Measurements from ENCODE around the gene PHF14. TPM values are rescaled to one million over a fixed set of nuclear protein-coding genes. Genes with fewer than 3 reads are reported as not detected.
"Not testable (repeated sequence)": the region's sequence is repeated elsewhere in the genome, so short reads cannot be mapped to it uniquely, and the experiment has no call there.

Gene PHF14, protein sequence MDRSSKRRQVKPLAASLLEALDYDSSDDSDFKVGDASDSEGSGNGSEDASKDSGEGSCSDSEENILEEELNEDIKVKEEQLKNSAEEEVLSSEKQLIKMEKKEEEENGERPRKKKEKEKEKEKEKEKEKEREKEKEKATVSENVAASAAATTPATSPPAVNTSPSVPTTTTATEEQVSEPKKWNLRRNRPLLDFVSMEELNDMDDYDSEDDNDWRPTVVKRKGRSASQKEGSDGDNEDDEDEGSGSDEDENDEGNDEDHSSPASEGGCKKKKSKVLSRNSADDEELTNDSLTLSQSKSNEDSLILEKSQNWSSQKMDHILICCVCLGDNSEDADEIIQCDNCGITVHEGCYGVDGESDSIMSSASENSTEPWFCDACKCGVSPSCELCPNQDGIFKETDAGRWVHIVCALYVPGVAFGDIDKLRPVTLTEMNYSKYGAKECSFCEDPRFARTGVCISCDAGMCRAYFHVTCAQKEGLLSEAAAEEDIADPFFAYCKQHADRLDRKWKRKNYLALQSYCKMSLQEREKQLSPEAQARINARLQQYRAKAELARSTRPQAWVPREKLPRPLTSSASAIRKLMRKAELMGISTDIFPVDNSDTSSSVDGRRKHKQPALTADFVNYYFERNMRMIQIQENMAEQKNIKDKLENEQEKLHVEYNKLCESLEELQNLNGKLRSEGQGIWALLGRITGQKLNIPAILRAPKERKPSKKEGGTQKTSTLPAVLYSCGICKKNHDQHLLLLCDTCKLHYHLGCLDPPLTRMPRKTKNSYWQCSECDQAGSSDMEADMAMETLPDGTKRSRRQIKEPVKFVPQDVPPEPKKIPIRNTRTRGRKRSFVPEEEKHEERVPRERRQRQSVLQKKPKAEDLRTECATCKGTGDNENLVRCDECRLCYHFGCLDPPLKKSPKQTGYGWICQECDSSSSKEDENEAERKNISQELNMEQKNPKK
- 16.7 and 23.2 TPM in 2 replicates for total RNA-seq

- DNase-seq (ENCODE audit: low read depth) = peak; percentile 74
- TF ChIP-seq, protein P1, sequence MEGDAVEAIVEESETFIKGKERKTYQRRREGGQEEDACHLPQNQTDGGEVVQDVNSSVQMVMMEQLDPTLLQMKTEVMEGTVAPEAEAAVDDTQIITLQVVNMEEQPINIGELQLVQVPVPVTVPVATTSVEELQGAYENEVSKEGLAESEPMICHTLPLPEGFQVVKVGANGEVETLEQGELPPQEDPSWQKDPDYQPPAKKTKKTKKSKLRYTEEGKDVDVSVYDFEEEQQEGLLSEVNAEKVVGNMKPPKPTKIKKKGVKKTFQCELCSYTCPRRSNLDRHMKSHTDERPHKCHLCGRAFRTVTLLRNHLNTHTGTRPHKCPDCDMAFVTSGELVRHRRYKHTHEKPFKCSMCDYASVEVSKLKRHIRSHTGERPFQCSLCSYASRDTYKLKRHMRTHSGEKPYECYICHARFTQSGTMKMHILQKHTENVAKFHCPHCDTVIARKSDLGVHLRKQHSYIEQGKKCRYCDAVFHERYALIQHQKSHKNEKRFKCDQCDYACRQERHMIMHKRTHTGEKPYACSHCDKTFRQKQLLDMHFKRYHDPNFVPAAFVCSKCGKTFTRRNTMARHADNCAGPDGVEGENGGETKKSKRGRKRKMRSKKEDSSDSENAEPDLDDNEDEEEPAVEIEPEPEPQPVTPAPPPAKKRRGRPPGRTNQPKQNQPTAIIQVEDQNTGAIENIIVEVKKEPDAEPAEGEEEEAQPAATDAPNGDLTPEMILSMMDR (conservative IDR thresholded peaks at IDR 0.05; ENCODE audit: low read depth, low read length) = no peak
- H3K4me3 ChIP-seq (ENCODE audit: low read depth, low read length) = peak within 1 kb of the TSS; percentile 86
Observed at GRCh38 chr7:10973061-10973941, at the start of gene PHF14. Gene PHF14 (plus strand): TSS chr7:10973872. CDS start chr7:10974324, 452 bp downstream.

GRCh38 chr7:10924370-10924769 lies 49.3 kb upstream of the PHF14 start:
- H3K4me3 ChIP-seq (ENCODE audit: low read depth, low read length) = no peak overlapping the region
- TF ChIP-seq, protein P1 (conservative IDR thresholded peaks at IDR 0.05; ENCODE audit: low read depth, low read length) = no peak
- DNase-seq (ENCODE audit: low read depth) = no peak

DNA sequence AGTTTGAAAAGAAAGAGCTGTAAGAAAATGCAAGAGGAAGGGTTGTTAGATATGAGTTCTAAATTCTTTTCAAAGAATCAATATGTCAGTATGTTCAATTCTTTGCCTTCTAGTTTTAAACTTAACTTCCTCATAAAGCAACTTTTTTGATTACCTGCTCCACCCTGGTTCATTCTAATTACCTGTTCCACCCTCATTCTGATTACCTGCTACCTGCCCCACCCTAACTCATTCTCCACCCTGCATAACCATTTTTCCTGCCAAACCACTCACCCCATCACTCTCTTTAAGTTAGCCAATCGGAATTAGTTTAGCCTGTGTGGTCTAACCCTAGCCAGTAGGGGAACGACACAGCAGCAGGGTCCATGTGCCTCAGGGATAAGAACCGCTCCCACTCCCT lies 45.5 kb upstream of the PHF14 start:
- not testable (repeated sequence) for H3K4me3 ChIP-seq (ENCODE audit: low read depth, low read length); DNase-seq (ENCODE audit: low read depth)

DNA sequence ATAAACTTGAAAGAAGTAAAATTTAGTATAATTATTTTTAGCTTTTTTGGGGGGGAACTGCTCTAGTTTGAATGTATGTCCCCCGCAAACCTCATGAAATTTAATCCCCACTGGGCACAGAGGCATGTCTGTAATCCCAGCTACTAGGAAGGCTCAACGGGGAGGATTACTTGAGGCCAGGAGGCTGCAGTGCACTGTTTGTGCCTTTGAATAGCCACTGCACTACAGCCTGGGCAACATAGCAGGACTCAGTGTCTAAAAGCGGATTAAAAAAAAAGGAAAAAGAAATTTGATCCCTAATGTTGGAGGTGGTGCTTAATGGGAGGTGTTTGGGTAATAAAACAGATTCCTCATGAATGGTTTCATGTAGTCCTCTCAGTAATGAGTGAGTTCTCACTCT lies 43.1 kb upstream of the PHF14 start:
- DNase-seq (ENCODE audit: low read depth) = no peak
- TF ChIP-seq, protein P1 (conservative IDR thresholded peaks at IDR 0.05; ENCODE audit: low read depth, low read length) = no peak
- H3K4me3 ChIP-seq (ENCODE audit: low read depth, low read length) = no peak overlapping the region

DNA sequence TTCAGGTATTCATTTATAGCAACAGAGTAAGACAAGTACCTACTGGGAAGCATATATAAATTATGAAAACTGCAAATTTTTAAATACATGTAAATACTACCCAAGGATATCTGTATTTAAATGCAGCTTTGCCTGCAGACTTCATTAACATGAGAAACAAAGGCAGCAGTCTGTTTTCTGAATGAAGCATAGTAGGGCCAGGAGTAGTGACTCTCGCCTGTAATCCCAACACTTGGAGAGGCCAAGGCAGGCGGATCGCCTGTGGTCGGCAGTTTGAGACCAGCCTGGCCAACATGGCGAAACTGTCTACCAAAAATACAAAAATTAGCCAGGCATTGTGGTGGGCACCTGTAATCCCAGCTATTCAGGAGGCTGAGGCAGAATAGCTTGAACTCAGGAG lies 42.5 kb upstream of the PHF14 start:
- TF ChIP-seq, protein P1 (conservative IDR thresholded peaks at IDR 0.05; ENCODE audit: low read depth, low read length) = no peak
- H3K4me3 ChIP-seq (ENCODE audit: low read depth, low read length) = no peak overlapping the region
- DNase-seq (ENCODE audit: low read depth) = no peak

GRCh38 chr7:10934292-10934691 lies 39.4 kb upstream of the PHF14 start:
- TF ChIP-seq, protein P1 (conservative IDR thresholded peaks at IDR 0.05; ENCODE audit: low read depth, low read length) = no peak
- no peak overlapping the region for H3K4me3 ChIP-seq (ENCODE audit: low read depth, low read length)
- DNase-seq (ENCODE audit: low read depth) = no peak

Data from epithelial cell of proximal tubule (primary cell).